ENCODE results near the gene PPP3CA.

The PPP3CA gene

GRCh38 chr4:101347267-101347556 is at the start of gene PPP3CA:
PPP3CA (minus strand) TSS chr4:101347526.
- DNase-seq (ENCODE audit: low read depth in 2 of 2): no peak

DNA sequence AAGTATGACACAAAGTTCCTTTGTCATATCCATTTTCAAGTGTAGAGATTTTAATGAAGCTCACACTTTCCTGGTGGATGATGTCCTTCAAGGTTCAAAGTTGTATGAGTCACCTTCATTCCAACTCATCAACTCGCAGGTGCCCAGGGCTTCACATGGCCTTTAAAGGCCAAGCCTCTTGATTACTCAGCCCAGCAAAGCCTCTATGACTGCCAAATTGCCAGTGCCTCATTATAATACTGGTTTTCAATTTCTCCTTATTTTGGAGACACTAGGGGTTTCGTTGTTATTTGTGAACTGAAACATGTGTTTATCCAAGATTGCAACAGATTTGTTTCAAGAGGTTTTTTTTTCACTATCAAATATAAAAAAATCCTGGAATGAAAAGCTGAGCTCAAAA is 45.9 kb upstream of the PPP3CA start:
- DNase-seq (ENCODE audit: low read depth in 2 of 2): no peak

DNA sequence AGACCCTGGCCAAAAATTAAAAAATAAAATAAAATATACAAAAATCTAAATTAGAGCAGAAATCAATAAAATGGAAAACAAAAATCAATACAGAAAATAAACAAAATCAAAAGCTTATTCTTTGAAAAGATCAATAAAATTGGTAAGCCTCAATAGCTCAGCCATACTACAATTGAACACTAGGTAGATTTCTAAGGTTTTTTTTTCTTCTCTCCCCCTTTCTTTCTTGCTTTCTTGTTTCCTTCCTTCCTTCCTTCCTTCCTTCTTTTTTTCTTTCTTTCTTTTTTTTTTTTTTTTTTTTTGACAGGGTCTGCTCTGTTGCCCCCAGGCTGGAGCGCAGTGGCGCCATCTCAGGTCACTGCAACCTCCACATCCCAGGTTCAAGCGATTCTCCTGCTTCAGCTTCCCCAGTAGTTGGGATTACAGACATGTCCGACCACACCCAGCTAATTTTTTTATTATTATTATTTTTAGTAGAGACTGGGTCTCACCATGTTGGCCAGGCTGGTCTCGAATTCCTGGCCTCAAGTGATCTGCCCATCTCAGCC is 23.4 kb upstream of the PPP3CA start:
- no peak for DNase-seq (ENCODE audit: low read depth in 2 of 2)

GRCh38 chr4:101367201-101367600 is 19.9 kb upstream of the PPP3CA start:
- no peak for DNase-seq (ENCODE audit: low read depth in 2 of 2)

- no peak for DNase-seq (ENCODE audit: low read depth in 2 of 2)
These were observed 19.0 kb upstream of the PPP3CA start for GRCh38 chr4:101366331-101366730.

- DNase-seq (ENCODE audit: low read depth in 2 of 2): no peak
These were observed 10.4 kb upstream of the PPP3CA start for GRCh38 chr4:101357751-101358150.

DNA sequence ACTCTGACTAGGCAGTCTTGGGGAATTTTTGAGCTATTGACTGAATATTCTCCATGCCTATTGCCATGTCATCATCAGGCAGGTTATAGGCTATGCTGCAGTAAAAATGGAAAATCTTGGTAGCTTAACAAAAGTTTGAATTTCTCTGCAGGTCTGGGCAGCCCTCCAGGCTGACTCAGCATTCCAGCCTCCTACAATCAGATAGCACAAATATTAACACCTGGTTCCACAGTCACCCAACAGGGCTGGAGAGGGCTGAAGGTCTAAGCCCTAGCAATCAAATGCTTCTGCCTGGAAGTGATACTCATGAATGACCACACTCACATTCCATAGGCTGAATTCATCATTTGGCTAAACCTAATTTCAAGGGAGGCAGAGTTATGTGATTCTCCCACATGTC is 9.6 kb upstream of the PPP3CA start:
- no peak for DNase-seq (ENCODE audit: low read depth in 2 of 2)

GRCh38 chr4:101355767-101356702 is 8.7 kb upstream of the PPP3CA start:
- no peak for DNase-seq (ENCODE audit: low read depth in 2 of 2)

GRCh38 chr4:101355246-101355645 is 7.9 kb upstream of the PPP3CA start:
- DNase-seq (ENCODE audit: low read depth in 2 of 2): no peak

DNA sequence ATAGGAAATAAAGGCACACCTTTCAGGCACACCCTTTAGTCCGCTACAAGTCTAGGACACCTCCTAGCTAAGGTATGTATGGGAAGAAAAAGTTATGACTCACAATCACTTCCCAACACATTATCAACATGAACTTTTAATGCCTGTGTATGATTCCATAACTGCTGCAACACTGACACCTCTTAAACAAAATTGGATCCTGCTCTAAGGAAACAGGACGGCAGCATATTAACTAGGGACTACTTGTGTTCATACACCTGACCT is 2.4 kb upstream of the PPP3CA start:
- no peak for DNase-seq (ENCODE audit: low read depth in 2 of 2)

- DNase-seq (ENCODE audit: low read depth in 2 of 2): no peak
These were observed 1.9 kb upstream of the PPP3CA start for GRCh38 chr4:101348995-101349800.

DNA sequence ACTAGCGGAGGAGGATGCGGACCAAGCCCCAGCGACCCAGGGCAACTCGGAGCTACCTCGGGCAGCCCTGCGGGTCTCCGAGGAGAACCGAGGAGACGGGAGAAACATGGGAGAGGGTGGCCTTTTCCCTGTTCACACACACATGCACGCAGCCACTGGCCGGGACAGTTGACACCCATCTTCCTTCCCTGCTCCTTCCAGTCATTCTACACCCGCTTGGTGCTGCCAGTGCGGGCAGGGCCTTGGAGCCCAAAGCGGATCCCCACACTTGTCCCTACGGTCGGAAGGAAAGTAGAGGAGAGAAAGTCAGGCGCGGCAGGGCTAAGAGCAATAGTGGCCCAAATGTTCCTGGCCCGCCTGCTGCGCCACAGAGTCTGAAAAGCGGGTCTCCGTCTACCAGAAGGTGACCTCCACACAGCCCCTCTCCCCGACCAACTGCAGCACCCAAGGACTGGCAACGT is 1.1 kb upstream of the PPP3CA start:
- DNase-seq (ENCODE audit: low read depth in 2 of 2): no peak

GRCh38 chr4:101347557-101348366 is 436 bp upstream of the PPP3CA start:
- DNase-seq (ENCODE audit: low read depth in 2 of 2): peak; percentile 99

DNA sequence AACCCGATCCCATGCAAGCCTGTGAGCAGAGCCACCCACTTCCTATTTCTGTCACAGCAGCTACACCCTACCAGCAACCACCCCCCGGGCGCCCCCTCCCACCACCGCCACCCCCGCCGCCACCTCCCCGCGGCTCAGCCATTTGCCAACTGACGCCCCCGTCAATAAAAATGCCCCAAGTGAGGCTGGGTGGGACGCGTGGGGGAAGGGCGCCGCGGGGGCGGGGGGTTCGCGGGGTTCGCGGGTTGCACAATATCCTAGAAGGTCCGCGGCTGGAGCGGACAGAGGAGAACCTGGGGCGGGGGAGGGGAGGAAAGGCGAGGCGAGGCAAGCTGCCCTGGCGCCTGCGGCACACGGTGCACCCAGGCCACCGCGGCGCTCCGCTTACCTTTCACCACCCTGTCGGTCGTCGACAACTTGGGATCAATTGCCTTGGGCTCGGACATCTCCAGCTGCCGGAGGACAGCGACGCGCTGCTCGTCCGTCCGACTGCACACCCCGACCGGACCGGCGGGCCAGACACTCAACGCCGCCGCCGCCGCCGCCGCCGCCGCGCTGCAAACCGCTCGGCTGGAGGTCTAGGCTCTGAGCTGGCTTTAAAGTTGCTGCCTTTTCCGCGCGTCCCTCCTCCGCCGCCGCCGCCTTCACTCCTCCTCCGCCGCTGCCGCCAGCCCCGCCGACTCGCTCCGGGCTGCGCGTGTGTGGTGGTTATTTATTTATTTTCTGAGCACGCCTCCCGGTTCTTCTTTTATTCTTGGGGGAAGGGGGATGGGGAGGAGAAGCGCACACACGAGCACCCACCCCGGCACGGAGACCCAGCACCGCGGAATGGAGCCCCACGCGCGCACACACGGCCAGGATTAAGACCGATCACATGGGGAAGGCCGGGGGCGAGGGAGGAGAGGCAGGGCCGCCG is 717 bp downstream of the PPP3CA start:
- peak; percentile 22 to 37 for DNase-seq (ENCODE audit: low read depth in 2 of 2)

- DNase-seq (ENCODE audit: low read depth in 2 of 2): peak; percentile 19 to 34
These were observed 1.6 kb downstream of the PPP3CA start for GRCh38 chr4:101345596-101346350.

- DNase-seq (ENCODE audit: low read depth in 2 of 2): no peak
These were observed 2.1 kb downstream of the PPP3CA start for GRCh38 chr4:101345271-101345595.

GRCh38 chr4:101339332-101339731 is 8.0 kb downstream of the PPP3CA start:
- no peak for DNase-seq (ENCODE audit: low read depth in 2 of 2)

GRCh38 chr4:101337688-101338087 is 9.6 kb downstream of the PPP3CA start:
- no peak for DNase-seq (ENCODE audit: low read depth in 2 of 2)

DNA sequence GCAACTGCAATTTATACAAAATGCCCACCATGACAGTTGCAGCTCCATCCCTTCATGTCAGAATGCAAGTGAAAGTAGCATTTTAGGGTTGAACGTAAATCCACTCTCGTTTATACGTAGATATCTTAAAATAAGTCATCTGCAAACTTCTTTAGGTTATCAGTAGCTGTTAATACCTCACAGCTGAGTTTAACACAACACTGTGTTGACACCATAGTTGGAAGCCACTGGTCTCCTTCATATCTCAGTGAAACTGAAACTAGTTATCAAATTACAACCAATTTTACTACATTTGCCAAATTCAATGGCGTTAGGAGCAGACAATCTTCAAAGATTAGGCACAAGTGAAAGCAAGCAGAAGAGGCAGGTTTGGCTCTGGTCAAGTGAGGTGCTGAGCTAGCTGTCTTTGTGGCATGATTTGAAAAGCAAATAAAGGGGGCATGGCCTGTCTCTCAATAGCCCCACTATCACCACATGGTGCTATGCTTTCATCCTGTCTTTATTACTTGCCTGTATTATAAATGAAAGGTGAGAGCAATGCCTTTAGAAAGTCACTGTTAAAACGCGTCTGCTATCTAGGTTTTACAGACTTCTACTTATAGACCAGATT is 12.3 kb downstream of the PPP3CA start:
- no peak for DNase-seq (ENCODE audit: low read depth in 2 of 2)

GRCh38 chr4:101332424-101332823 is 14.9 kb downstream of the PPP3CA start:
- DNase-seq (ENCODE audit: low read depth in 2 of 2): no peak

Data from stimulated activated CD8-positive, alpha-beta memory T cell treated with anti-CD3 and anti-CD28 coated beads, Interleukin-7, amount 100 ng/mL, for 1 hour (primary cell).